IMR-90 (cell line): ENCODE data around the gene ROBO1.

Source experiments
- CEBPB ChIP-seq: IDR thresholded peaks from 2 replicates; pipeline ENCODE4 v1.6.1; 2012; ENCODE audit warnings: low read depth, low read length, improper control_type of control experiment
- CTCF ChIP-seq: conservative IDR thresholded peaks from 2 replicates; pipeline ENCODE4 v1.5.1; 2012; ENCODE audit warnings: mild to moderate bottlenecking, low read depth, low read length, improper control_type of control experiment
- ELK1 ChIP-seq: fragments of 150-350 bp; IDR thresholded peaks from 2 replicates; pipeline ENCODE4 v1.6.1; 2016; ENCODE audit warnings: low read depth, mild to moderate bottlenecking, low read length, moderate library complexity, borderline replicate concordance
- FOS ChIP-seq: fragments of 150-350 bp; IDR thresholded peaks from 2 replicates; pipeline ENCODE4 v1.6.1; 2016; ENCODE audit warnings: low read depth, low read length
- MAFK ChIP-seq: IDR thresholded peaks from 2 replicates; pipeline ENCODE4 v1.6.1; 2012; ENCODE audit warnings: low read depth, low read length, improper control_type of control experiment
- POLR2A ChIP-seq: IDR thresholded peaks from 2 replicates; pipeline ENCODE4 v1.6.1; 2012; ENCODE audit warnings: mild to moderate bottlenecking, low read depth, low read length
- RAD21 ChIP-seq: IDR thresholded peaks from 2 replicates; pipeline ENCODE4 v1.6.1; 2012; ENCODE audit warnings: low read length, improper control_type of control experiment
- RCOR1 ChIP-seq: IDR thresholded peaks from 2 replicates; pipeline ENCODE4 v1.6.1; 2012; ENCODE audit warnings: mild to moderate bottlenecking, low read length, improper control_type of control experiment; ENCODE audit not compliant: insufficient replicate concordance
- RFX5 ChIP-seq: IDR thresholded peaks from 2 replicates; pipeline ENCODE4 v1.8.0; 2012; ENCODE audit warnings: low read depth, mild to moderate bottlenecking, low read length, moderate library complexity
- SMC3 ChIP-seq: fragments of 150-350 bp; IDR thresholded peaks from 2 replicates; pipeline ENCODE4 v1.6.1; 2016; ENCODE audit warnings: low read depth, mild to moderate bottlenecking, antibody characterized with exemption, low read length, moderate library complexity
- USF2 ChIP-seq: fragments of 150-350 bp; IDR thresholded peaks from 2 replicates; pipeline ENCODE4 v1.6.1; 2017; ENCODE audit warnings: mild to moderate bottlenecking, antibody characterized with exemption, low read length, low read depth

- TF ChIP-seq CTCF (no peak), POLR2A (no peak), RAD21 (no peak), USF2 (no peak), RFX5 (no peak), CEBPB (no peak), MAFK (no peak), RCOR1 (no peak), FOS (no peak), SMC3 (no peak), ELK1 (no peak)
Observed at GRCh38 chr3:78737988-78738387, 1029.8 kb downstream of the ROBO1 start.
